ENCODE data around the gene BHLHE40. TPM values are rescaled to one million over a fixed set of nuclear protein-coding genes. Genes with fewer than 3 reads are reported as not detected.

The BHLHE40 gene
- total and polyA plus RNA-seq, 2 of the 13 experiments (the other 11 are each of a cell fraction or from before 2014, with no cell fraction given): 1.8 to 51.0 TPM

DNA sequence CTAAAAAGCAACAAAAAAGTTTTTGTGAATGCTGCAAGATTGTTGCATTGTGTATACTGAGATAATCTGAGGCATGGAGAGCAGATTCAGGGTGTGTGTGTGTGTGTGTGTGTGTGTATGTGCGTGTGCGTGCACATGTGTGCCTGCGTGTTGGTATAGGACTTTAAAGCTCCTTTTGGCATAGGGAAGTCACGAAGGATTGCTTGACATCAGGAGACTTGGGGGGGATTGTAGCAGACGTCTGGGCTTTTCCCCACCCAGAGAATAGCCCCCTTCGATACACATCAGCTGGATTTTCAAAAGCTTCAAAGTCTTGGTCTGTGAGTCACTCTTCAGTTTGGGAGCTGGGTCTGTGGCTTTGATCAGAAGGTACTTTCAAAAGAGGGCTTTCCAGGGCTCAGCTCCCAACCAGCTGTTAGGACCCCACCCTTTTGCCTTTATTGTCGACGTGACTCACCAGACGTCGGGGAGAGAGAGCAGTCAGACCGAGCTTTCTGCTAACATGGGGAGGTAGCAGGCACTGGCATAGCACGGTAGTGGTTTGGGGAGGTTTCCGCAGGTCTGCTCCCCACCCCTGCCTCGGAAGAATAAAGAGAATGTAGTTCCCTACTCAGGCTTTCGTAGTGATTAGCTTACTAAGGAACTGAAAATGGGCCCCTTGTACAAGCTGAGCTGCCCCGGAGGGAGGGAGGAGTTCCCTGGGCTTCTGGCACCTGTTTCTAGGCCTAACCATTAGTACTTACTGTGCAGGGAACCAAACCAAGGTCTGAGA, 4.7 kb downstream of the BHLHE40 start (continued):
- TF ChIP-seq CBX5 (CRISPR knock-in tag; IDR thresholded peaks at IDR 0.05; ENCODE audit: borderline replicate concordance) (no peak), RELA (CRISPR knock-in tag; IDR thresholded peaks at IDR 0.05) (no peak), MYC (CRISPR knock-in tag; IDR thresholded peaks at IDR 0.05; ENCODE audit: borderline replicate concordance) (no peak), ZNF749 (CRISPR knock-in tag; IDR thresholded peaks at IDR 0.05; ENCODE audit: borderline replicate concordance) (no peak), CBX2 (IDR thresholded peaks at IDR 0.05; ENCODE audit: low read depth, low read length) (no peak), CBX2 (CRISPR knock-in tag; IDR thresholded peaks at IDR 0.05; ENCODE audit: low read depth) (no peak), TAF15 (IDR thresholded peaks at IDR 0.05; ENCODE audit: low read depth, low read length, poor library complexity, severe bottlenecking) (no peak), SSRP1 (CRISPR knock-in tag; IDR thresholded peaks at IDR 0.05) (peak; percentile 67), ZC3H13 (CRISPR knock-in tag; IDR thresholded peaks at IDR 0.05) (peak; percentile 67; the same call in 1 of the 2 replicates), BRD4 (CRISPR knock-in tag; IDR thresholded peaks at IDR 0.05) (no peak), ZNF10 (CRISPR knock-in tag; IDR thresholded peaks at IDR 0.05; ENCODE audit: borderline replicate concordance, low read depth) (no peak), ZFP37 (CRISPR knock-in tag; IDR thresholded peaks at IDR 0.05; ENCODE audit: borderline replicate concordance) (0 out of 2 replicates have a peak, but pooled peaks have one; percentile 38), FOXK1 (CRISPR knock-in tag; IDR thresholded peaks at IDR 0.05; ENCODE audit: borderline replicate concordance, low read depth) (no peak), ZNF776 (CRISPR knock-in tag; IDR thresholded peaks at IDR 0.05) (no peak), ZFX (CRISPR knock-in tag; IDR thresholded peaks at IDR 0.05; ENCODE audit: low read depth) (peak; percentile 25; the same call in 1 of the 2 replicates), ZNF232 (CRISPR knock-in tag; IDR thresholded peaks at IDR 0.05; ENCODE audit: borderline replicate concordance) (no peak), PRMT3 (CRISPR knock-in tag; IDR thresholded peaks at IDR 0.05; ENCODE audit: borderline replicate concordance, low read depth) (no peak), ZNF761 (CRISPR knock-in tag; conservative IDR thresholded peaks at IDR 0.05) (no peak), ZNF180 (CRISPR knock-in tag; IDR thresholded peaks at IDR 0.05; ENCODE audit: borderline replicate concordance, low read depth) (no peak), GATAD2A (CRISPR knock-in tag; IDR thresholded peaks at IDR 0.05) (no peak), ZNF577 (CRISPR knock-in tag; IDR thresholded peaks at IDR 0.05; ENCODE audit: borderline replicate concordance, low read depth) (no peak), ZNF607 (CRISPR knock-in tag; IDR thresholded peaks at IDR 0.05; ENCODE audit: borderline replicate concordance) (0 out of 2 replicates have a peak, but pooled peaks have one; percentile 7), ZNF264 (CRISPR knock-in tag; IDR thresholded peaks at IDR 0.05) (no peak), SAFB2 (CRISPR knock-in tag; IDR thresholded peaks at IDR 0.05; ENCODE audit: borderline replicate concordance, low read depth) (no peak)
- TF ChIP-seq, protein P1, sequence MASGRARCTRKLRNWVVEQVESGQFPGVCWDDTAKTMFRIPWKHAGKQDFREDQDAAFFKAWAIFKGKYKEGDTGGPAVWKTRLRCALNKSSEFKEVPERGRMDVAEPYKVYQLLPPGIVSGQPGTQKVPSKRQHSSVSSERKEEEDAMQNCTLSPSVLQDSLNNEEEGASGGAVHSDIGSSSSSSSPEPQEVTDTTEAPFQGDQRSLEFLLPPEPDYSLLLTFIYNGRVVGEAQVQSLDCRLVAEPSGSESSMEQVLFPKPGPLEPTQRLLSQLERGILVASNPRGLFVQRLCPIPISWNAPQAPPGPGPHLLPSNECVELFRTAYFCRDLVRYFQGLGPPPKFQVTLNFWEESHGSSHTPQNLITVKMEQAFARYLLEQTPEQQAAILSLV (CRISPR knock-in tag; IDR thresholded peaks at IDR 0.05; ENCODE audit: borderline replicate concordance): no peak
- TF ChIP-seq, protein P2, sequence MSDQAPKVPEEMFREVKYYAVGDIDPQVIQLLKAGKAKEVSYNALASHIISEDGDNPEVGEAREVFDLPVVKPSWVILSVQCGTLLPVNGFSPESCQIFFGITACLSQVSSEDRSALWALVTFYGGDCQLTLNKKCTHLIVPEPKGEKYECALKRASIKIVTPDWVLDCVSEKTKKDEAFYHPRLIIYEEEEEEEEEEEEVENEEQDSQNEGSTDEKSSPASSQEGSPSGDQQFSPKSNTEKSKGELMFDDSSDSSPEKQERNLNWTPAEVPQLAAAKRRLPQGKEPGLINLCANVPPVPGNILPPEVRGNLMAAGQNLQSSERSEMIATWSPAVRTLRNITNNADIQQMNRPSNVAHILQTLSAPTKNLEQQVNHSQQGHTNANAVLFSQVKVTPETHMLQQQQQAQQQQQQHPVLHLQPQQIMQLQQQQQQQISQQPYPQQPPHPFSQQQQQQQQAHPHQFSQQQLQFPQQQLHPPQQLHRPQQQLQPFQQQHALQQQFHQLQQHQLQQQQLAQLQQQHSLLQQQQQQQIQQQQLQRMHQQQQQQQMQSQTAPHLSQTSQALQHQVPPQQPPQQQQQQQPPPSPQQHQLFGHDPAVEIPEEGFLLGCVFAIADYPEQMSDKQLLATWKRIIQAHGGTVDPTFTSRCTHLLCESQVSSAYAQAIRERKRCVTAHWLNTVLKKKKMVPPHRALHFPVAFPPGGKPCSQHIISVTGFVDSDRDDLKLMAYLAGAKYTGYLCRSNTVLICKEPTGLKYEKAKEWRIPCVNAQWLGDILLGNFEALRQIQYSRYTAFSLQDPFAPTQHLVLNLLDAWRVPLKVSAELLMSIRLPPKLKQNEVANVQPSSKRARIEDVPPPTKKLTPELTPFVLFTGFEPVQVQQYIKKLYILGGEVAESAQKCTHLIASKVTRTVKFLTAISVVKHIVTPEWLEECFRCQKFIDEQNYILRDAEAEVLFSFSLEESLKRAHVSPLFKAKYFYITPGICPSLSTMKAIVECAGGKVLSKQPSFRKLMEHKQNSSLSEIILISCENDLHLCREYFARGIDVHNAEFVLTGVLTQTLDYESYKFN (CRISPR knock-in tag; conservative IDR thresholded peaks at IDR 0.05): 0 out of 2 replicates have a peak, but pooled peaks have one; percentile 3
- TF ChIP-seq, protein P3, sequence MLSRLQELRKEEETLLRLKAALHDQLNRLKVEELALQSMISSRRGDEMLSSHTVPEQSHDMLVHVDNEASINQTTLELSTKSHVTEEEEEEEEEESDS (CRISPR knock-in tag; IDR thresholded peaks at IDR 0.05; ENCODE audit: borderline replicate concordance): no peak
